Purkinje cell (primary cell): Measurements from ENCODE around the gene SLCO2B1. TPM values are rescaled to one million over a fixed set of nuclear protein-coding genes. Genes with fewer than 3 reads are reported as not detected.

ENCODE experiments used
- polyA plus RNA-seq: library from polyadenylated mRNA; unstranded; fragments of >200 nt; fragmentation: Nextera tagmentation; gene quantifications from 2 replicates; pipeline ENCODE4 v1.2.1, GENCODE V29; 2014

Gene SLCO2B1
- 0.14 and 0.81 TPM in 2 replicates for polyA plus RNA-seq

GRCh38 chr11:75150879-75151278 is at the start of gene SLCO2B1:
Gene SLCO2B1, plus strand, starts transcription at chr11:75151107. Its CDS starts 275 bp downstream, at chr11:75151382.

DNA sequence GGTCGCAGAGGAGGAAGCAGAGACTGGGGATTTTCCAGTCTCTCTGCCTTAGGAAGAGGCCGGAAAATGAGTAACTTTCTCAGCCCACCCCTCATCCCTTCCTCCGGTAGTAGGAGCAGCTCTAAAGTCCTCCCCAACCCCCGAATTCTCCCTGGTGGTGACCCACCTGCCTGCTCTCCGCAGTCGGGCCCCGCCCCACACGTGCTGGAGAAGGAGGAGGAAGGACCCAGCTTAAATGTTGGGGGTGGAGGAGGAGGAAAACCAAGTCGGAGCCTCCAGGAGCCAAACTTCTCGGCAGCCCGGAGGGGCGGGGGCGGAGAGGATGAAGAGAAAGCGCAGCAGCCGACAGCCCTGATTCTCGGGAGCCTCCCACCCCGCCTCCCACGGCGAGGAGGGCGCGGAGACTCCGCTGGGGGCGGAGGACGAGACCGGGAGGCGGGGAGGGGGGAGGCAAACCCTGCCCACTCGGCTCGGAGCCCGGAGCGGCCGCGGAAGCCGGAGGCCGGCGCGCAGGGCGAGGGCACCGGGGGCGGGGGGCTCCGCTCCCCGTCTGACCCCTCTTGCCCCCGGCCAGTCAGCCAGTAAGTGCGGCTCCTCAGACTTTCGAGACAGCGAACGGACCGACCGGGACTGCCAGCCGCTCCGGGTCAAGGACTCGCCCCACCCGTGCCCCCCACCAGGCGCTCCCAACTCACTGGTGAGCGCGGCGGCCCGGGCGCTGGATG is 89.6 kb downstream of the SLCO2B1 start, which contains the start of gene TPBGL:
TSS of gene TPBGL (plus strand) at position 464 of the 725 bp plus-strand sequence. CDS start 276 bp downstream, outside the sequence.

Other genes with a start within 250 kb of the SLCO2B1 start
- gene XRRA1, start 202.0 kb upstream of the SLCO2B1 start, polyA plus RNA-seq, result 4.2 and 5.7 TPM in 2 replicates
- 470 and 602 TPM in 2 replicates for gene SPCS2, start 201.8 kb upstream of the SLCO2B1 start, polyA plus RNA-seq
- gene NEU3, start 162.2 kb upstream of the SLCO2B1 start, polyA plus RNA-seq, result 0.97 and 1.7 TPM in 2 replicates
- gene OR2AT4, start 54.2 kb upstream of the SLCO2B1 start, polyA plus RNA-seq, result not detected in 2 replicates
- 1.0 TPM in 1 of 2 replicates, not detected in the other for gene TPBGL, start 89.7 kb downstream of the SLCO2B1 start, polyA plus RNA-seq
- 13.9 and 18.8 TPM in 2 replicates for gene ARRB1, start 200.6 kb downstream of the SLCO2B1 start, polyA plus RNA-seq
- gene RPS3, start 248.4 kb downstream of the SLCO2B1 start, polyA plus RNA-seq, result 500 and 539 TPM in 2 replicates